HFFc6 (cell line): ENCODE data around the gene SRGAP1. TPM values are rescaled to one million over a fixed set of nuclear protein-coding genes. Genes with fewer than 3 reads are reported as not detected.

Experiments
- DNase-seq: peaks from one replicate; pipeline ENCODE4 v3.0.0-alpha.2; 2018
- H3K27ac Mint-ChIP-seq: 2 replicates; pipeline ENCODE4 v1.8.0; 2020; ENCODE audit warnings: mild to moderate bottlenecking, mixed read lengths
- H3K27me3 Mint-ChIP-seq: 2 replicates; pipeline ENCODE4 v1.8.0; 2021; ENCODE audit warnings: mild to moderate bottlenecking, moderate library complexity, mixed read lengths; ENCODE audit not compliant: insufficient read depth
- H3K36me3 Mint-ChIP-seq: 2 replicates; pipeline ENCODE4 v1.8.0; 2021; ENCODE audit warnings: low read depth, mixed read lengths
- H3K4me1 Mint-ChIP-seq: 2 replicates; pipeline ENCODE4 v1.8.0; 2020; ENCODE audit warnings: low read depth, mixed read lengths
- H3K4me3 Mint-ChIP-seq: 2 replicates; pipeline ENCODE4 v1.8.0; 2020; ENCODE audit warnings: mild to moderate bottlenecking, moderate library complexity, mixed read lengths
- H3K9me3 Mint-ChIP-seq: 2 replicates; pipeline ENCODE4 v1.8.0; 2020; ENCODE audit warnings: mild to moderate bottlenecking, mixed read lengths
- CTCF ChIP-seq: fragments of 200-600 bp; sonication (generic); IDR thresholded peaks from 2 replicates; pipeline ENCODE4 v1.5.0; 2021; ENCODE audit warnings: antibody characterized with exemption, mild to moderate bottlenecking
- total RNA-seq, 6 experiments: library from RNA; stranded (reverse); fragmentation: NEBNext Ultra II Directional; extraction: Animal tissue kit (Norgen Biotek cat#: 25700); gene quantifications; 2 replicates in 1 of 6; 3 replicates in 5 of 6; pipeline ENCODE4 v1.2.3, GENCODE V29; 2021

SRGAP1 gene
- total RNA-seq, 6 experiments from 2014 or later, result 35.7 to 45.8 (median 40.9) TPM

- Mint-ChIP-seq H3K4me3 (no peak overlapping the region), H3K9me3 (no peaks in the 10 kb centered on the region), H3K36me3 (peaks cover 52% of the 10 kb centered on the region), H3K27ac (no peak overlapping the region), H3K4me1 (peaks cover 32% of the 10 kb centered on the region), H3K27me3 (no peaks in the 10 kb centered on the region)
- no peak for TF ChIP-seq CTCF
- no peak for DNase-seq
Observed at GRCh38 chr12:64122995-64123394, 278.5 kb downstream of the SRGAP1 start.

- H3K27me3 Mint-ChIP-seq, result no peaks in the 10 kb centered on the region
- peaks cover 54% of the 10 kb centered on the region for H3K36me3 Mint-ChIP-seq
- no peak overlapping the region for H3K4me3 Mint-ChIP-seq
- H3K9me3 Mint-ChIP-seq, result no peaks in the 10 kb centered on the region
- peaks cover 32% of the 10 kb centered on the region for H3K4me1 Mint-ChIP-seq
- no peak for TF ChIP-seq CTCF
- no peak overlapping the region for H3K27ac Mint-ChIP-seq
- no peak for DNase-seq
Observed at GRCh38 chr12:64123448-64123847, 278.9 kb downstream of the SRGAP1 start.

- H3K36me3 Mint-ChIP-seq, result peaks cover 62% of the 10 kb centered on the region
- no peak for DNase-seq
- no peak for TF ChIP-seq CTCF
- H3K4me1 Mint-ChIP-seq, result peaks cover 32% of the 10 kb centered on the region
- no peaks in the 10 kb centered on the region; the same call in 1 of the 2 replicates for H3K27me3 Mint-ChIP-seq
- no peak overlapping the region for H3K4me3 Mint-ChIP-seq
- H3K27ac Mint-ChIP-seq, result no peak overlapping the region; the same call in 1 of the 2 replicates
- no peaks in the 10 kb centered on the region for H3K9me3 Mint-ChIP-seq
Observed at GRCh38 chr12:64124511-64125197, 280.2 kb downstream of the SRGAP1 start.

GRCh38 chr12:64125913-64126312 is 281.4 kb downstream of the SRGAP1 start:
- H3K9me3 Mint-ChIP-seq, result no peaks in the 10 kb centered on the region
- no peak overlapping the region for H3K4me3 Mint-ChIP-seq
- no peak for DNase-seq
- H3K36me3 Mint-ChIP-seq, result peaks cover 66% of the 10 kb centered on the region
- H3K27ac Mint-ChIP-seq, result peak overlapping the region; percentile 4; the same call in 1 of the 2 replicates
- TF ChIP-seq CTCF, result no peak
- H3K27me3 Mint-ChIP-seq, result no peaks in the 10 kb centered on the region; the same call in none of the 2 replicates
- peaks cover 20% of the 10 kb centered on the region for H3K4me1 Mint-ChIP-seq

- no peak for DNase-seq
- H3K4me3 Mint-ChIP-seq, result no peak overlapping the region
Observed at GRCh38 chr12:64127811-64128210, 283.3 kb downstream of the SRGAP1 start.

More at GRCh38 chr12:64127811-64128210, 283.3 kb downstream of the SRGAP1 start:
- Mint-ChIP-seq H3K27ac (no peak overlapping the region), H3K9me3 (peaks cover 13% of the 10 kb centered on the region), H3K4me1 (peaks cover 10% of the 10 kb centered on the region), H3K27me3 (no peaks in the 10 kb centered on the region; the same call in none of the 2 replicates), H3K36me3 (peaks cover 73% of the 10 kb centered on the region)
- no peak for TF ChIP-seq CTCF
